ENCODE data around the gene PCSK6.

GRCh38 chr15:101451266-101451799 lies 38.2 kb downstream of the PCSK6 start:
- TF ChIP-seq, protein P1, sequence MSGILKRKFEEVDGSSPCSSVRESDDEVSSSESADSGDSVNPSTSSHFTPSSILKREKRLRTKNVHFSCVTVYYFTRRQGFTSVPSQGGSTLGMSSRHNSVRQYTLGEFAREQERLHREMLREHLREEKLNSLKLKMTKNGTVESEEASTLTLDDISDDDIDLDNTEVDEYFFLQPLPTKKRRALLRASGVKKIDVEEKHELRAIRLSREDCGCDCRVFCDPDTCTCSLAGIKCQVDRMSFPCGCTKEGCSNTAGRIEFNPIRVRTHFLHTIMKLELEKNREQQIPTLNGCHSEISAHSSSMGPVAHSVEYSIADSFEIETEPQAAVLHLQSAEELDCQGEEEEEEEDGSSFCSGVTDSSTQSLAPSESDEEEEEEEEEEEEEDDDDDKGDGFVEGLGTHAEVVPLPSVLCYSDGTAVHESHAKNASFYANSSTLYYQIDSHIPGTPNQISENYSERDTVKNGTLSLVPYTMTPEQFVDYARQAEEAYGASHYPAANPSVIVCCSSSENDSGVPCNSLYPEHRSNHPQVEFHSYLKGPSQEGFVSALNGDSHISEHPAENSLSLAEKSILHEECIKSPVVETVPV (CRISPR knock-in tag; IDR thresholded peaks at IDR 0.05): no peak
- TF ChIP-seq GLIS3 (CRISPR knock-in tag; IDR thresholded peaks at IDR 0.05) (no peak), ZFP3 (CRISPR knock-in tag; IDR thresholded peaks at IDR 0.05) (no peak), PPARA (CRISPR knock-in tag; IDR thresholded peaks at IDR 0.05; ENCODE audit: borderline replicate concordance) (no peak), CSDC2 (CRISPR knock-in tag; IDR thresholded peaks at IDR 0.05) (no peak), ZNF70 (CRISPR knock-in tag; IDR thresholded peaks at IDR 0.05) (no peak), ZFP30 (CRISPR knock-in tag; IDR thresholded peaks at IDR 0.05) (no peak), BACH2 (CRISPR knock-in tag; IDR thresholded peaks at IDR 0.05; ENCODE audit: borderline replicate concordance) (no peak)
- TF ChIP-seq, protein P2, sequence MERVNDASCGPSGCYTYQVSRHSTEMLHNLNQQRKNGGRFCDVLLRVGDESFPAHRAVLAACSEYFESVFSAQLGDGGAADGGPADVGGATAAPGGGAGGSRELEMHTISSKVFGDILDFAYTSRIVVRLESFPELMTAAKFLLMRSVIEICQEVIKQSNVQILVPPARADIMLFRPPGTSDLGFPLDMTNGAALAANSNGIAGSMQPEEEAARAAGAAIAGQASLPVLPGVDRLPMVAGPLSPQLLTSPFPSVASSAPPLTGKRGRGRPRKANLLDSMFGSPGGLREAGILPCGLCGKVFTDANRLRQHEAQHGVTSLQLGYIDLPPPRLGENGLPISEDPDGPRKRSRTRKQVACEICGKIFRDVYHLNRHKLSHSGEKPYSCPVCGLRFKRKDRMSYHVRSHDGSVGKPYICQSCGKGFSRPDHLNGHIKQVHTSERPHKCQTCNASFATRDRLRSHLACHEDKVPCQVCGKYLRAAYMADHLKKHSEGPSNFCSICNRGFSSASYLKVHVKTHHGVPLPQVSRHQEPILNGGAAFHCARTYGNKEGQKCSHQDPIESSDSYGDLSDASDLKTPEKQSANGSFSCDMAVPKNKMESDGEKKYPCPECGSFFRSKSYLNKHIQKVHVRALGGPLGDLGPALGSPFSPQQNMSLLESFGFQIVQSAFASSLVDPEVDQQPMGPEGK (CRISPR knock-in tag; IDR thresholded peaks at IDR 0.05; ENCODE audit: borderline replicate concordance): no peak
- TF ChIP-seq, protein P3, sequence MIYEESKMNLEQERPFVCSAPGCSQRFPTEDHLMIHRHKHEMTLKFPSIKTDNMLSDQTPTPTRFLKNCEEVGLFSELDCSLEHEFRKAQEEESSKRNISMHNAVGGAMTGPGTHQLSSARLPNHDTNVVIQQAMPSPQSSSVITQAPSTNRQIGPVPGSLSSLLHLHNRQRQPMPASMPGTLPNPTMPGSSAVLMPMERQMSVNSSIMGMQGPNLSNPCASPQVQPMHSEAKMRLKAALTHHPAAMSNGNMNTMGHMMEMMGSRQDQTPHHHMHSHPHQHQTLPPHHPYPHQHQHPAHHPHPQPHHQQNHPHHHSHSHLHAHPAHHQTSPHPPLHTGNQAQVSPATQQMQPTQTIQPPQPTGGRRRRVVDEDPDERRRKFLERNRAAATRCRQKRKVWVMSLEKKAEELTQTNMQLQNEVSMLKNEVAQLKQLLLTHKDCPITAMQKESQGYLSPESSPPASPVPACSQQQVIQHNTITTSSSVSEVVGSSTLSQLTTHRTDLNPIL (CRISPR knock-in tag; IDR thresholded peaks at IDR 0.05; ENCODE audit: low read depth): no peak

Measured in SK-N-SH treated with all-trans-retinoic acid at 6 μM for 48 hours (cell line).